OCI-LY1 (cell line): Measurements from ENCODE around the gene CAMK4.

ENCODE experiments used
- H2AFZ ChIP-seq: fragments of 200-600 bp; sonication (generic), shearing (Covaris generic); 2 replicates; pipeline ENCODE4 v1.6.0; 2014; ENCODE audit warnings: antibody characterized with exemption, mild to moderate bottlenecking, low read length
- H3F3A ChIP-seq: fragments of 200-600 bp; sonication (generic), shearing (Covaris generic); 2 replicates; pipeline ENCODE4 v1.6.0; 2014; ENCODE audit warnings: mild to moderate bottlenecking, antibody characterized with exemption, low read length, moderate library complexity; ENCODE audit not compliant: insufficient read depth
- H3K27ac ChIP-seq: fragments of 200-600 bp; sonication (generic); 2 replicates; pipeline ENCODE4 v1.5.1; 2014; ENCODE audit warnings: low read length, mixed run types, mild to moderate bottlenecking, low read depth; ENCODE audit not compliant: poor library complexity, severe bottlenecking
- H3K27me3 ChIP-seq: fragments of 200-600 bp; sonication (generic); 2 replicates; pipeline ENCODE4 v1.6.0; 2014; ENCODE audit warnings: antibody characterized with exemption, mild to moderate bottlenecking, low read length, moderate library complexity; ENCODE audit not compliant: insufficient read depth
- H3K36me3 ChIP-seq: fragments of 200-600 bp; sonication (generic); 2 replicates; pipeline ENCODE4 v1.6.1; 2014; ENCODE audit warnings: mild to moderate bottlenecking, antibody characterized with exemption, low read length, moderate library complexity, mixed read lengths; ENCODE audit not compliant: insufficient read depth
- H3K4me1 ChIP-seq: fragments of 200-600 bp; sonication (generic); 2 replicates; pipeline ENCODE4 v1.5.1; 2014; ENCODE audit warnings: mild to moderate bottlenecking, low read length, moderate library complexity; ENCODE audit not compliant: insufficient read depth, severe bottlenecking
- H3K4me2 ChIP-seq: fragments of 200-600 bp; sonication (generic), shearing (Covaris generic); 2 replicates; pipeline ENCODE4 v1.6.1; 2014; ENCODE audit warnings: low read length
- H3K4me3 ChIP-seq: fragments of 200-600 bp; sonication (generic); 2 replicates; pipeline ENCODE4 v1.5.1; 2014; ENCODE audit warnings: low read length, low read depth, mild to moderate bottlenecking, mixed read lengths; ENCODE audit not compliant: poor library complexity, severe bottlenecking
- H3K79me2 ChIP-seq: fragments of 200-600 bp; shearing (Covaris generic); 2 replicates; pipeline ENCODE4 v1.6.1; 2016; ENCODE audit warnings: mixed run types, low read length, mixed read lengths; ENCODE audit not compliant: insufficient read depth
- H3K9ac ChIP-seq: fragments of 200-600 bp; sonication (generic), shearing (Covaris generic); 2 replicates; pipeline ENCODE4 v1.6.1; 2014; ENCODE audit warnings: mild to moderate bottlenecking, low read length, mixed read lengths
- H3K9me2 ChIP-seq: fragments of 200-600 bp; sonication (generic), shearing (Covaris generic); 2 replicates; pipeline ENCODE4 v1.6.1; 2014; ENCODE audit warnings: low read depth, mild to moderate bottlenecking, low read length, mixed read lengths
- H3K9me3 ChIP-seq: fragments of 200-600 bp; shearing (Covaris generic); 2 replicates; pipeline ENCODE4 v1.6.1; 2014; ENCODE audit warnings: low read length, mixed read lengths
- H4K20me1 ChIP-seq: fragments of 200-600 bp; sonication (generic), shearing (Covaris generic); 2 replicates; pipeline ENCODE4 v1.6.0; 2016; ENCODE audit warnings: mild to moderate bottlenecking, low read length; ENCODE audit not compliant: insufficient read depth
- CTCF ChIP-seq: fragments of 200-600 bp; sonication (generic), shearing (Covaris generic); IDR thresholded peaks from 2 replicates; pipeline ENCODE4 v1.5.1; 2017; ENCODE audit warnings: mild to moderate bottlenecking, antibody characterized with exemption, low read length, moderate library complexity, mixed read lengths
- EZH2 ChIP-seq: fragments of 200-600 bp; sonication (generic), shearing (Covaris generic); IDR thresholded peaks from 2 replicates; pipeline ENCODE4 v1.8.0; 2017; ENCODE audit warnings: borderline replicate concordance, mixed run types, mild to moderate bottlenecking, antibody characterized with exemption, low read length, moderate library complexity, mixed read lengths

CAMK4 gene

GRCh38 chr5:111392181-111392580 lies 168.0 kb downstream of the CAMK4 start:
- no peaks in the 10 kb centered on the region for H3K4me1 ChIP-seq
- H3K79me2 ChIP-seq: no peaks in the 10 kb centered on the region
- no peaks in the 10 kb centered on the region for H4K20me1 ChIP-seq
- H3K4me2 ChIP-seq: no peak overlapping the region
- peaks cover 69% of the 10 kb centered on the region for H3K36me3 ChIP-seq
- TF ChIP-seq CTCF: no peak
- no peak for TF ChIP-seq EZH2
- no peak overlapping the region for H3K27ac ChIP-seq
- no peaks in the 10 kb centered on the region for H3K9me3 ChIP-seq
- no peak overlapping the region for H3K9ac ChIP-seq
- H3K27me3 ChIP-seq: no peaks in the 10 kb centered on the region
- H3K9me2 ChIP-seq: no peaks in the 10 kb centered on the region
- H2AFZ ChIP-seq: no peak overlapping the region
- H3F3A ChIP-seq: no peaks in the 10 kb centered on the region
- H3K4me3 ChIP-seq: no peak overlapping the region

- no peak overlapping the region for H3K9ac ChIP-seq
- H3K4me3 ChIP-seq: no peak overlapping the region
- H2AFZ ChIP-seq: no peak overlapping the region
Measured at GRCh38 chr5:111394586-111394985, 170.4 kb downstream of the CAMK4 start.

GRCh38 chr5:111398013-111398412 lies 173.8 kb downstream of the CAMK4 start:
- H3K4me2 ChIP-seq: no peak overlapping the region
- no peak overlapping the region for H2AFZ ChIP-seq
- peaks cover 75% of the 10 kb centered on the region for H3K36me3 ChIP-seq
- H3F3A ChIP-seq: no peaks in the 10 kb centered on the region
- H3K4me1 ChIP-seq: no peaks in the 10 kb centered on the region
- no peak overlapping the region for H3K9ac ChIP-seq
- peaks cover 6% of the 10 kb centered on the region for H3K9me3 ChIP-seq
- no peaks in the 10 kb centered on the region for H3K27me3 ChIP-seq
- H3K9me2 ChIP-seq: no peaks in the 10 kb centered on the region
- H3K4me3 ChIP-seq: no peak overlapping the region
- H3K79me2 ChIP-seq: no peaks in the 10 kb centered on the region
- no peaks in the 10 kb centered on the region for H4K20me1 ChIP-seq
- TF ChIP-seq CTCF (no peak), EZH2 (no peak)
- no peak overlapping the region for H3K27ac ChIP-seq

More at GRCh38 chr5:111394586-111394985, 170.4 kb downstream of the CAMK4 start:
- Histone ChIP-seq H3K4me1 (no peaks in the 10 kb centered on the region), H3K4me2 (no peak overlapping the region), H3K36me3 (peaks cover 68% of the 10 kb centered on the region; the same call in 1 of the 2 replicates), H4K20me1 (no peaks in the 10 kb centered on the region), H3K9me3 (no peaks in the 10 kb centered on the region), H3K27ac (no peak overlapping the region), H3K9me2 (no peaks in the 10 kb centered on the region), H3F3A (no peaks in the 10 kb centered on the region), H3K79me2 (no peaks in the 10 kb centered on the region), H3K27me3 (no peaks in the 10 kb centered on the region)
- TF ChIP-seq CTCF (no peak), EZH2 (no peak)
